Chondrocyte (in vitro differentiated cells): ENCODE results near the gene SHROOM2. TPM values are rescaled to one million over a fixed set of nuclear protein-coding genes. Genes with fewer than 3 reads are reported as not detected.
"Not testable (repeated sequence)": the region's sequence is repeated elsewhere in the genome, so short reads cannot be mapped to it uniquely, and the experiment has no call there.

Experiments
- DNase-seq: peaks from one replicate; pipeline ENCODE4 v3.0.0; 2021; ENCODE audit warnings: mixed read lengths, low spot score
- H3K27ac Mint-ChIP-seq: one replicate; pipeline ENCODE4 v1.8.0; 2021; ENCODE audit warnings: mild to moderate bottlenecking, moderate library complexity, mixed read lengths; ENCODE audit not compliant: unreplicated experiment
- H3K27me3 Mint-ChIP-seq: 2 replicates; pipeline ENCODE4 v1.8.0; 2021; ENCODE audit warnings: low read depth, mixed read lengths
- H3K36me3 Mint-ChIP-seq: 2 replicates; pipeline ENCODE4 v1.8.0; 2021; ENCODE audit warnings: low read depth, mixed read lengths
- H3K4me1 Mint-ChIP-seq: 2 replicates; pipeline ENCODE4 v1.8.0; 2021; ENCODE audit warnings: low read depth, mild to moderate bottlenecking, mixed read lengths
- H3K4me3 Mint-ChIP-seq: one replicate; pipeline ENCODE4 v1.8.0; 2021; ENCODE audit warnings: mild to moderate bottlenecking, moderate library complexity, mixed read lengths; ENCODE audit not compliant: unreplicated experiment
- H3K9me3 Mint-ChIP-seq: 2 replicates; pipeline ENCODE4 v1.8.0; 2021; ENCODE audit warnings: low read depth, mixed read lengths
- total RNA-seq: library from RNA; stranded (reverse); gene quantifications from 3 replicates; pipeline ENCODE4 v1.2.1, GENCODE V29; 2021
- TF ChIP-seq, protein P1 (sequence below): fragments of 200-600 bp; sonication (generic); IDR thresholded peaks from 2 replicates; pipeline ENCODE4 v1.5.0; 2021; ENCODE audit warnings: antibody characterized with exemption, mild to moderate bottlenecking, moderate library complexity

SHROOM2 gene
- total RNA-seq, 1 donor from 2014 or later: 4.4 TPM

- Mint-ChIP-seq H3K27ac (no peak overlapping the region), H3K27me3 (no peaks in the 10 kb centered on the region), H3K9me3 (peaks cover 15% of the 10 kb centered on the region), H3K36me3 (no peaks in the 10 kb centered on the region), H3K4me1 (no peaks in the 10 kb centered on the region), H3K4me3 (no peak overlapping the region)
- TF ChIP-seq, protein P1, sequence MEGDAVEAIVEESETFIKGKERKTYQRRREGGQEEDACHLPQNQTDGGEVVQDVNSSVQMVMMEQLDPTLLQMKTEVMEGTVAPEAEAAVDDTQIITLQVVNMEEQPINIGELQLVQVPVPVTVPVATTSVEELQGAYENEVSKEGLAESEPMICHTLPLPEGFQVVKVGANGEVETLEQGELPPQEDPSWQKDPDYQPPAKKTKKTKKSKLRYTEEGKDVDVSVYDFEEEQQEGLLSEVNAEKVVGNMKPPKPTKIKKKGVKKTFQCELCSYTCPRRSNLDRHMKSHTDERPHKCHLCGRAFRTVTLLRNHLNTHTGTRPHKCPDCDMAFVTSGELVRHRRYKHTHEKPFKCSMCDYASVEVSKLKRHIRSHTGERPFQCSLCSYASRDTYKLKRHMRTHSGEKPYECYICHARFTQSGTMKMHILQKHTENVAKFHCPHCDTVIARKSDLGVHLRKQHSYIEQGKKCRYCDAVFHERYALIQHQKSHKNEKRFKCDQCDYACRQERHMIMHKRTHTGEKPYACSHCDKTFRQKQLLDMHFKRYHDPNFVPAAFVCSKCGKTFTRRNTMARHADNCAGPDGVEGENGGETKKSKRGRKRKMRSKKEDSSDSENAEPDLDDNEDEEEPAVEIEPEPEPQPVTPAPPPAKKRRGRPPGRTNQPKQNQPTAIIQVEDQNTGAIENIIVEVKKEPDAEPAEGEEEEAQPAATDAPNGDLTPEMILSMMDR: no peak
- no peak for DNase-seq
Observed at GRCh38 chrX:9807355-9808182, 21.3 kb downstream of the SHROOM2 start.

DNA sequence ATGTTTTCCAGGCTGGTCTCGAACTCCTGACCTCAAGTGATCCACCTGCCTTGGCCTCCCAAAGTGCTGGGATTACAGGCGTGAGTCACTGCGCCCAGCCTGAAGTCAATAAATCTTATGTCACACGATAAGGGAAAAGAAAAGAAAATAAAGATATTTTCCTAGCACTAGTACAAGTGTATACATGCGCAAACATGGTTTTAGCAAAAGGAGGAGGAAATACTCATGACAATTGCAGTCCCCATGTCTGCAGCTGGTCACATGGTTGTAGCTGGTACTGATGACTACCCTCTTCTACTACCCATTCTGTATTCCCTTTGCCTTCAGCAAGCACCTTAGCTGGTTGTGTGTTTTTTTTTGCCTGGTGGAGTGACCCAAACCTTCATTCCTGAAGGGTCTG lies 23.6 kb downstream of the SHROOM2 start:
- H3K9me3 Mint-ChIP-seq: peaks cover 23% of the 10 kb centered on the region

GRCh38 chrX:9811086-9811485 lies 24.9 kb downstream of the SHROOM2 start:
- peaks cover 18% of the 10 kb centered on the region for H3K9me3 Mint-ChIP-seq
- not testable (repeated sequence) for H3K4me3 Mint-ChIP-seq, H3K4me1 Mint-ChIP-seq

More for the DNA sequence above, 23.6 kb downstream of the SHROOM2 start:
- H3K27ac Mint-ChIP-seq, H3K36me3 Mint-ChIP-seq, H3K4me3 Mint-ChIP-seq, H3K27me3 Mint-ChIP-seq, DNase-seq, H3K4me1 Mint-ChIP-seq: not testable (repeated sequence)

GRCh38 chrX:9816084-9816700 lies 30.0 kb downstream of the SHROOM2 start:
- H3K36me3 Mint-ChIP-seq: no peaks in the 10 kb centered on the region
- H3K4me3 Mint-ChIP-seq: no peak overlapping the region
- peaks cover 14% of the 10 kb centered on the region for H3K9me3 Mint-ChIP-seq
- TF ChIP-seq, protein P1: no peak
- peaks cover 4% of the 10 kb centered on the region for H3K4me1 Mint-ChIP-seq
- H3K27ac Mint-ChIP-seq: no peak overlapping the region
- DNase-seq: no peak
- peaks cover 2% of the 10 kb centered on the region for H3K27me3 Mint-ChIP-seq

More at GRCh38 chrX:9811086-9811485, 24.9 kb downstream of the SHROOM2 start:
- H3K27ac Mint-ChIP-seq, H3K36me3 Mint-ChIP-seq, DNase-seq, H3K27me3 Mint-ChIP-seq: not testable (repeated sequence)

- DNase-seq: no peak
- Mint-ChIP-seq H3K4me3 (no peak overlapping the region), H3K36me3 (no peaks in the 10 kb centered on the region), H3K27ac (no peak overlapping the region), H3K27me3 (peaks cover 2% of the 10 kb centered on the region), H3K9me3 (no peaks in the 10 kb centered on the region), H3K4me1 (no peaks in the 10 kb centered on the region)
- TF ChIP-seq, protein P1: no peak
Observed at GRCh38 chrX:9821572-9821971, 35.3 kb downstream of the SHROOM2 start.

DNA sequence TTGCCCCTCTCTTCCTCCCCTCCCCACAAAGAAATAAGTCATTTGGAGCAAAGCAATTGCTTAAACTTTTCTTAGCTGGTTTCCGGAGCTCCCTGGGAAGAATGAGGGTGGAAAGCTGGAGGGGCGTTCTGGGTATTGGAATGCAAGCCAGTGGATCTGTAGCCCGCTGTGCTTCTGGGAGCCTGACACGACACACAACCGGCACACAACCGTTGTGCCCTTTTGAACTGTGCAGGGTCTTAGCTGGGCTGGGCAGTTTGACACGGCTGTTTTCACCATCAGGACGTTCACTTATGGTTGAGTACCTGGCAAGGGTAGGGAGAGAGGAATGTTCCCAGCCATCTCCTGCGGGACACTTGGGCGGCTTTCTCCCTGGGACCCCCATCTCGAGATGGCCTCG lies 38.3 kb downstream of the SHROOM2 start:
- TF ChIP-seq, protein P1: no peak
- Mint-ChIP-seq H3K27me3 (peaks cover 2% of the 10 kb centered on the region), H3K4me1 (no peaks in the 10 kb centered on the region), H3K9me3 (peaks cover 2% of the 10 kb centered on the region), H3K4me3 (no peak overlapping the region), H3K27ac (no peak overlapping the region), H3K36me3 (peaks cover 2% of the 10 kb centered on the region)
- DNase-seq: no peak
